Progenitor cell of endocrine pancreas (in vitro differentiated cells): Measurements from ENCODE around the gene ITGB3. TPM values are rescaled to one million over a fixed set of nuclear protein-coding genes. Genes with fewer than 3 reads are reported as not detected.

ENCODE experiments used
- DNase-seq: peaks from one replicate; pipeline ENCODE4 v3.0.0; 2021; ENCODE audit warnings: low spot score; ENCODE audit not compliant: unreplicated experiment
- H3K27ac Mint-ChIP-seq: 2 replicates; pipeline ENCODE4 v1.8.0; 2021; ENCODE audit warnings: mild to moderate bottlenecking, moderate library complexity, mixed read lengths
- H3K27me3 Mint-ChIP-seq: 2 replicates; pipeline ENCODE4 v1.8.0; 2021; ENCODE audit warnings: mixed read lengths
- H3K36me3 Mint-ChIP-seq: 2 replicates; pipeline ENCODE4 v1.8.0; 2022; ENCODE audit warnings: mixed read lengths; ENCODE audit not compliant: insufficient read depth
- H3K4me1 Mint-ChIP-seq: 2 replicates; pipeline ENCODE4 v1.8.0; 2021; ENCODE audit warnings: low read depth, mixed read lengths
- H3K4me3 Mint-ChIP-seq: 2 replicates; pipeline ENCODE4 v1.8.0; 2021; ENCODE audit warnings: low read depth, mild to moderate bottlenecking, moderate library complexity, mixed read lengths
- H3K9me3 Mint-ChIP-seq: 2 replicates; pipeline ENCODE4 v1.8.0; 2021; ENCODE audit warnings: low read depth, mixed read lengths
- total RNA-seq: library from RNA; stranded (reverse); gene quantifications from 2 replicates; pipeline ENCODE4 v1.2.1, GENCODE V29; 2021
- TF ChIP-seq, protein P1 (sequence below): fragments of 200-600 bp; sonication (generic); IDR thresholded peaks from one replicate; pipeline ENCODE4 v1.5.0; 2021; ENCODE audit warnings: antibody characterized with exemption, mild to moderate bottlenecking; ENCODE audit not compliant: unreplicated experiment

The ITGB3 gene
- total RNA-seq, 1 donor from 2014 or later: not detected

DNA sequence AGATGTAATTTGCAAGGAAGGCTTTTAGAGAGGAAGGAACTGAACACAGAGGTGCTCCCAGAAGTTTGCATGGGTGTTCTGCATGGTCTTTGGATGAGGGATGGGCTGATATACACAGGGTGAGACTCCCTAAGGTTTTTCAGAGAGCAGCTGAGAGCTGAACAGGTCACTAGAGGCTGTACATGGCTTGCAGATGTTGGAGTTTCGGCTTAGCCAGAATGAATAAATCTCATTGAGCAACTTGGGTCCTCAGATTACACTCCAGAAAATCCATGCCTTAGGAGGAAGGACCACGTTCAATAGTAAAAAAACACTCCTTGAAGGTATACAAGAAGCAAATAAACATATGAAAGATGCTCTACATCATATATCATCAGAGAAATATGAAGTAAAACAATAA, 7.5 kb upstream of the ITGB3 start:
- Mint-ChIP-seq H3K9me3 (no peaks in the 10 kb centered on the region), H3K4me3 (no peak overlapping the region), H3K36me3 (no peaks in the 10 kb centered on the region), H3K4me1 (no peaks in the 10 kb centered on the region), H3K27ac (no peak overlapping the region), H3K27me3 (peaks cover 16% of the 10 kb centered on the region)
- TF ChIP-seq, protein P1, sequence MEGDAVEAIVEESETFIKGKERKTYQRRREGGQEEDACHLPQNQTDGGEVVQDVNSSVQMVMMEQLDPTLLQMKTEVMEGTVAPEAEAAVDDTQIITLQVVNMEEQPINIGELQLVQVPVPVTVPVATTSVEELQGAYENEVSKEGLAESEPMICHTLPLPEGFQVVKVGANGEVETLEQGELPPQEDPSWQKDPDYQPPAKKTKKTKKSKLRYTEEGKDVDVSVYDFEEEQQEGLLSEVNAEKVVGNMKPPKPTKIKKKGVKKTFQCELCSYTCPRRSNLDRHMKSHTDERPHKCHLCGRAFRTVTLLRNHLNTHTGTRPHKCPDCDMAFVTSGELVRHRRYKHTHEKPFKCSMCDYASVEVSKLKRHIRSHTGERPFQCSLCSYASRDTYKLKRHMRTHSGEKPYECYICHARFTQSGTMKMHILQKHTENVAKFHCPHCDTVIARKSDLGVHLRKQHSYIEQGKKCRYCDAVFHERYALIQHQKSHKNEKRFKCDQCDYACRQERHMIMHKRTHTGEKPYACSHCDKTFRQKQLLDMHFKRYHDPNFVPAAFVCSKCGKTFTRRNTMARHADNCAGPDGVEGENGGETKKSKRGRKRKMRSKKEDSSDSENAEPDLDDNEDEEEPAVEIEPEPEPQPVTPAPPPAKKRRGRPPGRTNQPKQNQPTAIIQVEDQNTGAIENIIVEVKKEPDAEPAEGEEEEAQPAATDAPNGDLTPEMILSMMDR: no peak
- DNase-seq: no peak

DNA sequence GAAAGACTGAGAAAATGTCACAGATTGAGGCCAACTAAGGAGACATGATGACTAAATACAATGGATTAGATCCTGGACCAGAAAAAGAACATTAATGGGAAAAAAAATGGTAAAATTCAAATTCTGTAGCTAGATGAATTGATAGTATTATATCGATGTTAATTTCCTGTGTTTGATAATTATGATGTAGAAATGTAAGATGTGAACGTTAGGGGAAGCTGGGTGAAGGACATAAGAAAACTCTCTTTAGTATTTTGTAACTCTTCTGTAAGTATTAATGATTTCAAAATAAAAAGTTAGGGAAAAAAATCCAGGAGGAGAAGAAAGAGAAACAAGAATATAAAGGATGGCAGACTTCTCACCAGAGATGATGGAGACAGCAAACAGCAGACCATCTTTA, 2.8 kb upstream of the ITGB3 start:
- TF ChIP-seq, protein P1: no peak
- Mint-ChIP-seq H3K27me3 (peaks cover 43% of the 10 kb centered on the region), H3K4me1 (peaks cover 4% of the 10 kb centered on the region), H3K27ac (no peak overlapping the region), H3K4me3 (no peak overlapping the region), H3K9me3 (no peaks in the 10 kb centered on the region), H3K36me3 (no peaks in the 10 kb centered on the region)
- no peak for DNase-seq

DNA sequence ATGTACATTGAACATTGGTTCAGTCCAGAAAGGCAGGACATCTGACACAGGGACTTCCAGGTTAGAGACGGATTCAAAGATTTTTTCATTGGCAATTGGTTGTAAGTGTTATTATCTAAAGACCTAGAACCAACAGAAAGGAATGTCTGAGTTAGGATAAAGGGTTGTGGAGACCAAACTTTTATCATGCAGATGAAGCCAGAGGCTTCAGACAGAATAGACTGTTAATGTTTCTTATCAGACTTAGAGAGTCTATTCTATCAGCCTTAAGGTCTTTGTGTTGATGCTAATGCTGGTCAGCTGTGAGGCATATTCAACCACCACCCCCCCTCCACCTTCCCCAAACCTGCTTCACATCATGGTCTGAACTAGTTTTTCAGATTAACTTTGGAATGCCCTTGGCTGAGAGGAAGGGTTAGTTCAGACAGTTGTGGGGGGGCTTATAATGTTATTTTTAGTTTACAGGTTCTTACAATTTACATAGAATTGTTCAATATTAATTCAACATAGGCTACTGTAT, 2.1 kb upstream of the ITGB3 start:
- DNase-seq: no peak
- Mint-ChIP-seq H3K4me1 (peaks cover 4% of the 10 kb centered on the region), H3K27me3 (peaks cover 49% of the 10 kb centered on the region), H3K27ac (no peak overlapping the region), H3K9me3 (no peaks in the 10 kb centered on the region), H3K4me3 (no peak overlapping the region), H3K36me3 (no peaks in the 10 kb centered on the region)
- TF ChIP-seq, protein P1: no peak

DNA sequence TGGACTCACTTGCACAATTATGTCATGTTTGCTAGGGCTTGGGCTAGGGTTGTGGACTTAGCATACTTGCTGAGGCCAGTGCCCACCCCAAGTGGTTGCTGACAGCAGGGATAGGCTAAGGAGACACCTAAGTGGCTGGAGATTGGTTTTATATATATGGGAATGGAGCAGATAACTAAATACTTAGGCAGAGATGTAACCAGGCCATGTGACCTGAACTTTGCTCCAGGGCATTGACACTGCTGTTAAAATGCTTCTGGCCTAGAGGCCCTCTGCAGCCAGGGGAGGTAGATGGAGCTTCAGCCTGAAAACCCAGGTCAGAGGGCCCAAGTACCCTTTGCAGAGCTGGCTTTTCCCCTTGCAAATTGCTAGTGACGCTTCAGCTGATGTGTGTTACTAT, 1.4 kb upstream of the ITGB3 start:
- Mint-ChIP-seq H3K27me3 (peaks cover 53% of the 10 kb centered on the region), H3K36me3 (no peaks in the 10 kb centered on the region), H3K27ac (no peak overlapping the region), H3K9me3 (no peaks in the 10 kb centered on the region), H3K4me3 (peak overlapping the region; percentile 49), H3K4me1 (peaks cover 4% of the 10 kb centered on the region)
- TF ChIP-seq, protein P1: no peak
- DNase-seq: no peak

DNA sequence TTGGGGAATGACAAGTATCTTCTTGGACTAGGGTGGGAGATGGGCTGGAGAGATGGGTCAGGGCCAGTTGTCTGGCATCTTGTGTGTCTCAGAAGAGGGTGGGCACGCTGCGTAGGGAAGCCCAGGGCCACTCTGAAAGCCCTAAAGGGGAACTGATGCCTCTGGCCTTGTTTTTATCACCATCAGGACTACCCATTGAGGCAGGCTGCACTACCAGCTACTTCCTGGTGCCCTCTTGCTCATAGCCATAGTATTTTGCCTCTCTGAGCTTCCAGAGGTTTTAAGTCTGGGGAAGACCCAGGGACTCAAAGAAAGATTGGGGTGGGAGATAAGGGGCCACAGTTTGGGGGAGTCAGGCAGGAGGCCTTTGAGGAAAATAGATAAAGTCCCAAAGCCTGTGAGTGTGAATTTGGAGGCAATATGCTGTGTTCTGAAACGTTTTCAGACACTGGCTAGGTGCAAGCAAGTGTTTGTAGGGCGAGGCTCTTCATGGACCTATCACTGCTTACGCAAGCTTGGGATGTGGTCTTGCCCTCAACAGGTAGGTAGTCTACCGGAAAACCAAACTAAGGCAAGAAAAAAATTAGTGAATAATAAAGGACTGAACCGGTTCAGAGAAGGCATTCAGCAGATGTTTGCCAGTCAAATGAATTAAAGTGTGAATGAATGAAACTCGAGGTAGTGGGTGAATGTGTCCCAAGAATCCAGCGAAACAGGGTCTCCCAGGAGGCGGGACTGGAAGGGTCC, 688 bp upstream of the ITGB3 start:
- Mint-ChIP-seq H3K4me3 (peak overlapping the region; percentile 61), H3K36me3 (no peaks in the 10 kb centered on the region), H3K27me3 (peaks cover 60% of the 10 kb centered on the region), H3K9me3 (no peaks in the 10 kb centered on the region), H3K4me1 (peaks cover 4% of the 10 kb centered on the region), H3K27ac (peak overlapping the region; percentile 56)
- TF ChIP-seq, protein P1: no peak
- no peak for DNase-seq
